Measurements from ENCODE around the gene LRMDA.

Gene LRMDA

GRCh38 chr10:75868574-75868973, 437.1 kb downstream of the LRMDA start:
- no peak overlapping the region for H3K4me3 ChIP-seq (ENCODE audit: low read depth, low read length)
- no peak for DNase-seq (ENCODE audit: low read depth)
- no peak for TF ChIP-seq CTCF (IDR thresholded peaks at IDR 0.05; ENCODE audit: low read depth, low read length, missing control alignments)

DNA sequence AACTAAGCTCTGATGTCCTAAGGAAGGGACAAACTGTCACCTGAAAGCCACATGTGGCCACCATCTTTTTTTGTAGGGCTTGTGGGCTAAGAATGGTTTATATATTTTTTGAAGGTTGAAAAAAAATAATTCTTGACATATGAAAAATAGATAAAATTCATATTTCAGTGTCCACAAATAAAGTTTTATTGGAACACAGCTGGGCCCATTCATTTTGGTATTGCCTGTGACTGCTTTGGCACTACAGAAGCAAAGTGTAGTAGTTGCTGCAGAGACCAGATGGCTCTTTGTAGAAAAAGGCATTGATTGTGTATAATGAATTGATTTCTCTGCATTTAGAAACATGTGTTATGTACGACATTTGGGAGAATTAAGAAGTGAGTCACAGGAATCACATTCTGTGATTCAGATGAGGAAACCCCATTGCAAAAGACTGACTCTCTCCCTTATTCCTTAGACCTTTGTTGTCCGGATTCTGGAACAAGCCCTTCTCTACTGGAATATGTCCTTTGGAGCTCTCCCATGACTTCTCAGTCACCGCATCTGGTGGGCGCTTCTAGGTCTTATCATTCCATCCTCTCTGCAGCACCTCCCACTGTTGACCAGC, 438.7 kb downstream of the LRMDA start:
- TF ChIP-seq CTCF (IDR thresholded peaks at IDR 0.05; ENCODE audit: low read depth, low read length, missing control alignments) = no peak
- no peak for DNase-seq (ENCODE audit: low read depth)
- no peak overlapping the region for H3K4me3 ChIP-seq (ENCODE audit: low read depth, low read length)

DNA sequence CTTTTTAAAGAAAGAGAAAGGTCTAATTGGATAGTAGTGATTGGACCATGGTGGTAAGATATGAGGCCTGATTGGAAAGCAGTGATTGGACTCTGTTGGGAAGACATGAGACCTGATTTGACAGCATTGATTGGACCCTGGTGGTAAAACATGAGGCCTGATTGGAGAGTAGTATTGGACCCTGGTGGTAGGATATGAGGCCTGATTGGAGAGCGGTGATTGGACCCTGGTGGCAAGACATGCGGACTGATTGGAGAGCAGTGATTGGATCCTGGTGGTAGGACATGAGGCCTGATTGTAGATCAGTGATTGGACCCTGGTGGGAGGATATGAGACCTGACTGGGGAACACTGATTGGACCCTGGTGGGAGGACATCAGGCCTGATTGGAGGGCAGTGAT, 444.3 kb downstream of the LRMDA start:
- no peak for TF ChIP-seq CTCF (IDR thresholded peaks at IDR 0.05; ENCODE audit: low read depth, low read length, missing control alignments)
- H3K4me3 ChIP-seq (ENCODE audit: low read depth, low read length) = no peak overlapping the region
- no peak for DNase-seq (ENCODE audit: low read depth)

- DNase-seq (ENCODE audit: low read depth) = no peak
- no peak for TF ChIP-seq CTCF (IDR thresholded peaks at IDR 0.05; ENCODE audit: low read depth, low read length, missing control alignments)
- H3K4me3 ChIP-seq (ENCODE audit: low read depth, low read length) = no peak overlapping the region
Observed at GRCh38 chr10:75876710-75877109, 445.3 kb downstream of the LRMDA start.

DNA sequence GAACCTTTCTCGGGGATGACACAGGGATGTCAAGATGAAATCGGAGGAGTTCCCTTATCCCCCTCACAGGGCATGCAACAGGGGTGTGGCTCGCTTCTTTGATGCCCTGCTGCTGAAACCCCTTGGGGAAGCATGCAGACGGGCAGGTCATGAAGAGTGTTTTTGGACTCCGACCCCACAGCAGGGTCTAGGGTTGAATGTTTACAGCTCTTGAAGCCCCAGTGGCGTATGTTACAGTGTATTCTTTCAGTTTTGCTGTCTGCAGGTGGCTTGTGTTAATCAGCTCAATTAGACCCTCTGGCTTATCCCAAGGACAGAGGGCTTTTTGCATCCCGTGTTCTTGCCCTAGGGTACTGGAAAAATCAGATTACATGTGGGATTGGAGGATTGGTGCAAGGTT, 446.5 kb downstream of the LRMDA start:
- TF ChIP-seq CTCF (IDR thresholded peaks at IDR 0.05; ENCODE audit: low read depth, low read length, missing control alignments) = no peak
- H3K4me3 ChIP-seq (ENCODE audit: low read depth, low read length) = no peak overlapping the region
- no peak for DNase-seq (ENCODE audit: low read depth)

DNA sequence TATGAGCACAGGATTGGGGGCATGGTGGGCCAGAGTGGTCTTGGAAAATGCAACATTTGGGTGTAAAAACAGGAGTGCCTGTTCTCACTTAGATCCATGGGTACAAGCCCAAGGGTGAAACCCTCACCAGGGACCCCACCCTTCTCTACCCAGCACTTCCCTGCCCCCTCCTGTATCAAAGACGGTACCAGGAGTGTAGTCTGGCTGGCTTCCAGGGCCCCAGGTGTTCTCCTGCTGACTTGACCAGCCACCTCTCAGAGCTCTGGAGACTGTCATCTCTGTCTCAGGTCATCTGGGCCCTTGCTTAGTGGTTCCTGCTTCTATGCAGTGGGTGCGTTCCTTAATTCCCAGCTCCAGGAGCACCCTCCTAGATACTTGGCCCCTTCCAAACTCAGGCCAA, 447.2 kb downstream of the LRMDA start:
- no peak for TF ChIP-seq CTCF (IDR thresholded peaks at IDR 0.05; ENCODE audit: low read depth, low read length, missing control alignments)
- no peak overlapping the region for H3K4me3 ChIP-seq (ENCODE audit: low read depth, low read length)
- no peak for DNase-seq (ENCODE audit: low read depth)

DNA sequence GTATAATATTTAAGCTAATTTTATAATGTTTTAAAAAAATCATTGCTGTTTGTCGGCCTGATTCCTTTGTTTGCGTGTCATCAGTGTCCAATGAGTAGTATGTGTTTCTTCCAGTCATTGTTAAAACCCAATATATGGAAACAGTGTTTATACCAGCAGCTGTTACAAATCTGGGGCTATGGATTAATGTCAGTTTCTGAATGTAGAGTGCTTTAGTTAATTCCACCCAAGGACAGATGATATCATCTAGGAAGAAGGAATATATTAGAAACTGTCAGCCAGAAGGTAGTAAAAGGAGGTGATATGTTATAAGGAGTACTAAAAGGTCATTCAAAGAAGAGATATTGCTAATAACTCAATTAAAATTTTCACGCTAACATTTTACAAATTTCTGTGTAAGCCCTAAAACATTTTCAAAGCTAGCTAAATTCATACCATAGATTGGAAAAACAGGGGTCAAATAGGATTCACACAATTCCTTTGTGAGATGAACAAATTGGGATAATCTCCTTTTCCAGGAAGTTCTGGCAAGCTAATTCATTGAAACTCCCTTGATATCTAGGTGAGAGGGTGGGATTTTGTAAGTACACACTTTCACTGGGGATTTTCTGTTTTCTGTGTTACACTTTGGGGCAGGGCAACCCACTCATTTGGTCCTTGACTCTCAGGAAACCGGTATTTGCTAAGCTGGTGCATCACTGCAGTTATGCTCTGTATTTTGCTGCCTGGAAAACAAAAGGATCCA, 448.8 kb downstream of the LRMDA start:
- TF ChIP-seq CTCF (IDR thresholded peaks at IDR 0.05; ENCODE audit: low read depth, low read length, missing control alignments) = no peak
- DNase-seq (ENCODE audit: low read depth) = no peak
- no peak overlapping the region for H3K4me3 ChIP-seq (ENCODE audit: low read depth, low read length)
